ENCODE results near the gene ZNF8.

DNA sequence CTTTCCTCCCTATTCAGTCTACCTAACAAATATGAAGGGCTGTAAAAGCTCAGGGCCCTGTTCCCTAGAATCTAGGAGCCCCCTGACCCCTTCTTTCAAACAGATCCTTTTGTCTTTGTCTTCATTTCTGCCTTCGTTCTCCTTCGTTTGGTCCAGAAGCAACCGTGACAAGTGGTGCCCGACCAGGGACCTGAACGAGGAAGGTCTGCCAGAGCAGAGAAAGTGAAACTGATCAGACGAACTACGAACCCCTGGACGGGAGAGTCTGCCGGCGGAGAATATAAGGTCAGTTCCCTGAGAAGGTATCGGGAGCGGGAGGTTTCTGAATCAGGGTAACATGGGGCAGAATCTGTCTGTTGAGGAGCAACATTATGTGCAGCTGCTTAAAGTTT lies 27.2 kb downstream of the ZNF8 start:
- TF ChIP-seq, protein P1, sequence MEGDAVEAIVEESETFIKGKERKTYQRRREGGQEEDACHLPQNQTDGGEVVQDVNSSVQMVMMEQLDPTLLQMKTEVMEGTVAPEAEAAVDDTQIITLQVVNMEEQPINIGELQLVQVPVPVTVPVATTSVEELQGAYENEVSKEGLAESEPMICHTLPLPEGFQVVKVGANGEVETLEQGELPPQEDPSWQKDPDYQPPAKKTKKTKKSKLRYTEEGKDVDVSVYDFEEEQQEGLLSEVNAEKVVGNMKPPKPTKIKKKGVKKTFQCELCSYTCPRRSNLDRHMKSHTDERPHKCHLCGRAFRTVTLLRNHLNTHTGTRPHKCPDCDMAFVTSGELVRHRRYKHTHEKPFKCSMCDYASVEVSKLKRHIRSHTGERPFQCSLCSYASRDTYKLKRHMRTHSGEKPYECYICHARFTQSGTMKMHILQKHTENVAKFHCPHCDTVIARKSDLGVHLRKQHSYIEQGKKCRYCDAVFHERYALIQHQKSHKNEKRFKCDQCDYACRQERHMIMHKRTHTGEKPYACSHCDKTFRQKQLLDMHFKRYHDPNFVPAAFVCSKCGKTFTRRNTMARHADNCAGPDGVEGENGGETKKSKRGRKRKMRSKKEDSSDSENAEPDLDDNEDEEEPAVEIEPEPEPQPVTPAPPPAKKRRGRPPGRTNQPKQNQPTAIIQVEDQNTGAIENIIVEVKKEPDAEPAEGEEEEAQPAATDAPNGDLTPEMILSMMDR (IDR thresholded peaks at IDR 0.05; ENCODE audit: poor library complexity, severe bottlenecking): no peak
- TF ChIP-seq TAF1 (IDR thresholded peaks at IDR 0.05; ENCODE audit: low read depth): no peak
- TF ChIP-seq EZH2 (IDR thresholded peaks at IDR 0.05; ENCODE audit: borderline replicate concordance, insufficient read depth, low read length, poor library complexity, severe bottlenecking): no peak
- TF ChIP-seq POLR2AphosphoS5 (IDR thresholded peaks at IDR 0.05): no peak
- no peak for TF ChIP-seq EP300 (conservative IDR thresholded peaks at IDR 0.05; ENCODE audit: poor library complexity, severe bottlenecking)
- no peak for TF ChIP-seq SMC3 (conservative IDR thresholded peaks at IDR 0.05; ENCODE audit: poor library complexity)
- TF ChIP-seq, protein P2, sequence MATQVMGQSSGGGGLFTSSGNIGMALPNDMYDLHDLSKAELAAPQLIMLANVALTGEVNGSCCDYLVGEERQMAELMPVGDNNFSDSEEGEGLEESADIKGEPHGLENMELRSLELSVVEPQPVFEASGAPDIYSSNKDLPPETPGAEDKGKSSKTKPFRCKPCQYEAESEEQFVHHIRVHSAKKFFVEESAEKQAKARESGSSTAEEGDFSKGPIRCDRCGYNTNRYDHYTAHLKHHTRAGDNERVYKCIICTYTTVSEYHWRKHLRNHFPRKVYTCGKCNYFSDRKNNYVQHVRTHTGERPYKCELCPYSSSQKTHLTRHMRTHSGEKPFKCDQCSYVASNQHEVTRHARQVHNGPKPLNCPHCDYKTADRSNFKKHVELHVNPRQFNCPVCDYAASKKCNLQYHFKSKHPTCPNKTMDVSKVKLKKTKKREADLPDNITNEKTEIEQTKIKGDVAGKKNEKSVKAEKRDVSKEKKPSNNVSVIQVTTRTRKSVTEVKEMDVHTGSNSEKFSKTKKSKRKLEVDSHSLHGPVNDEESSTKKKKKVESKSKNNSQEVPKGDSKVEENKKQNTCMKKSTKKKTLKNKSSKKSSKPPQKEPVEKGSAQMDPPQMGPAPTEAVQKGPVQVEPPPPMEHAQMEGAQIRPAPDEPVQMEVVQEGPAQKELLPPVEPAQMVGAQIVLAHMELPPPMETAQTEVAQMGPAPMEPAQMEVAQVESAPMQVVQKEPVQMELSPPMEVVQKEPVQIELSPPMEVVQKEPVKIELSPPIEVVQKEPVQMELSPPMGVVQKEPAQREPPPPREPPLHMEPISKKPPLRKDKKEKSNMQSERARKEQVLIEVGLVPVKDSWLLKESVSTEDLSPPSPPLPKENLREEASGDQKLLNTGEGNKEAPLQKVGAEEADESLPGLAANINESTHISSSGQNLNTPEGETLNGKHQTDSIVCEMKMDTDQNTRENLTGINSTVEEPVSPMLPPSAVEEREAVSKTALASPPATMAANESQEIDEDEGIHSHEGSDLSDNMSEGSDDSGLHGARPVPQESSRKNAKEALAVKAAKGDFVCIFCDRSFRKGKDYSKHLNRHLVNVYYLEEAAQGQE (IDR thresholded peaks at IDR 0.05; ENCODE audit: borderline replicate concordance): no peak
- no peak for TF ChIP-seq MXI1 (conservative IDR thresholded peaks at IDR 0.05; ENCODE audit: poor library complexity, severe bottlenecking)
